Sciatic nerve (tissue), 2 donors: Measurements from ENCODE around the gene KRT71. TPM values are rescaled to one million over a fixed set of nuclear protein-coding genes. Genes with fewer than 3 reads are reported as not detected.
A peak's percentile ranks its signal among the peaks of the same experiment; 100 is the strongest.

Experiments
- ATAC-seq: fragments of 200-7000 bp; cut with Tn5 transposase; one replicate; pipeline ENCODE4 v1.9.1; 2020; ENCODE audit warnings: mild to moderate bottlenecking, moderate library complexity
- DNase-seq: peaks from one replicate; pipeline ENCODE4 v3.0.0-alpha.2; 2020; ENCODE audit warnings: low spot score
- intact Hi-C: fragments of 100-400 bp; cut with DNase I; formaldehyde crosslinking; loops from one replicate; pipeline ENCODE4 v1.14.2; 2022
- total RNA-seq: library from RNA; stranded (reverse); fragmentation: NEBNext Ultra II Directional; extraction: Animal tissue kit (Norgen Biotek cat#: 25700); gene quantifications from one replicate; pipeline ENCODE4 v1.2.1, GENCODE V29; 2021
- donor health status: DM: no; HTN: no; CAD: no.
- donor health status: DM: no; HTN: no; CAD: no.

KRT71 gene
- total RNA-seq, 1 donor from 2014 or later: not detected

GRCh38 chr12:52543985-52544883 lies 8.7 kb downstream of the KRT71 start:
- ATAC-seq (peak; percentile 56), DNase-seq (no peak)
- intact Hi-C loops: no loop called here

- ATAC-seq: no peak
- DNase-seq: no peak
- intact Hi-C loops: no loop called here
Observed at GRCh38 chr12:52542785-52543318, 10.1 kb downstream of the KRT71 start.

- DNase-seq: no peak
- no peak for ATAC-seq
- intact Hi-C loops: no loop called here
Observed at GRCh38 chr12:52542157-52542556, 10.8 kb downstream of the KRT71 start.

GRCh38 chr12:52541709-52542108 lies 11.2 kb downstream of the KRT71 start:
- intact Hi-C loops: no loop called here
- DNase-seq: no peak
- no peak for ATAC-seq

- no peak for ATAC-seq
- intact Hi-C loops: no loop called here
- DNase-seq: no peak
Observed at GRCh38 chr12:52540531-52540930, 12.4 kb downstream of the KRT71 start.

GRCh38 chr12:52539821-52540173 lies 13.1 kb downstream of the KRT71 start:
- DNase-seq (no peak), ATAC-seq (no peak)
- intact Hi-C loops: no loop called here

- intact Hi-C loops: no loop called here
- DNase-seq (no peak), ATAC-seq (peak; percentile 78)
Observed at GRCh38 chr12:52539083-52539820, 13.7 kb downstream of the KRT71 start.

GRCh38 chr12:52537101-52537500 lies 15.8 kb downstream of the KRT71 start:
- no peak for ATAC-seq
- DNase-seq: no peak
- intact Hi-C loops: no loop called here

- DNase-seq (no peak), ATAC-seq (no peak)
- intact Hi-C loops: no loop called here
Observed at GRCh38 chr12:52535574-52535973, 17.4 kb downstream of the KRT71 start.

GRCh38 chr12:52534482-52534881 lies 18.5 kb downstream of the KRT71 start:
- DNase-seq (no peak), ATAC-seq (no peak)
- intact Hi-C loops: no loop called here

- DNase-seq: no peak
- ATAC-seq: no peak
- intact Hi-C loops: no loop called here
Observed at GRCh38 chr12:52533686-52534470, 19.1 kb downstream of the KRT71 start.

GRCh38 chr12:52532636-52533035 lies 20.3 kb downstream of the KRT71 start:
- ATAC-seq (no peak), DNase-seq (no peak)
- intact Hi-C loops: no loop called here

- DNase-seq (peak; percentile 53), ATAC-seq (peak; percentile 20)
- intact Hi-C loops: no loop called here
Observed at GRCh38 chr12:52531566-52532300, 21.2 kb downstream of the KRT71 start.

- intact Hi-C loops: no loop called here
- ATAC-seq: no peak
- no peak for DNase-seq
Observed at GRCh38 chr12:52530905-52531304, 22.0 kb downstream of the KRT71 start.

- ATAC-seq (no peak), DNase-seq (peak; percentile 33)
- intact Hi-C loops: no loop called here
Observed at GRCh38 chr12:52530366-52530765, 22.6 kb downstream of the KRT71 start.

GRCh38 chr12:52529846-52530245 lies 23.1 kb downstream of the KRT71 start:
- peak; percentile 39 for DNase-seq
- no peak for ATAC-seq
- intact Hi-C loops: no loop called here

- intact Hi-C loops: no loop called here
- DNase-seq (no peak), ATAC-seq (no peak)
Observed at GRCh38 chr12:52529417-52529816, 23.5 kb downstream of the KRT71 start.

GRCh38 chr12:52528641-52529143 lies 24.3 kb downstream of the KRT71 start:
- no peak for ATAC-seq
- DNase-seq: peak; percentile 52
- intact Hi-C loops: no loop called here
